Karpas-422 (cell line): ENCODE results near the gene GJC3. TPM values are rescaled to one million over a fixed set of nuclear protein-coding genes. Genes with fewer than 3 reads are reported as not detected.
A peak's percentile ranks its signal among the peaks of the same experiment; 100 is the strongest.
"Not testable (repeated sequence)": the region's sequence is repeated elsewhere in the genome, so short reads cannot be mapped to it uniquely, and the experiment has no call there.

Experiments used
- DNase-seq: peaks from one replicate; pipeline ENCODE4 v3.0.0-alpha.2; 2015
- H2AFZ ChIP-seq: fragments of 200-600 bp; sonication (generic); 2 replicates; pipeline ENCODE4 v1.6.1; 2014; ENCODE audit warnings: antibody characterized with exemption, low read length, mixed read lengths
- H3K27ac ChIP-seq: fragments of 200-600 bp; sonication (generic); 2 replicates; pipeline ENCODE4 v1.5.1; 2014; ENCODE audit warnings: mild to moderate bottlenecking, low read length, moderate library complexity
- H3K27me3 ChIP-seq: fragments of 200-600 bp; sonication (generic); 2 replicates; pipeline ENCODE4 v1.6.1; 2014; ENCODE audit warnings: low read length, mixed read lengths
- H3K36me3 ChIP-seq: fragments of 200-600 bp; sonication (generic); 2 replicates; pipeline ENCODE4 v1.6.1; 2014; ENCODE audit warnings: low read length, mixed read lengths; ENCODE audit not compliant: insufficient read depth
- H3K4me1 ChIP-seq: fragments of 200-600 bp; sonication (generic); 2 replicates; pipeline ENCODE4 v1.6.1; 2014; ENCODE audit warnings: mild to moderate bottlenecking, low read length, mixed read lengths
- H3K4me2 ChIP-seq: fragments of 200-600 bp; sonication (generic); 2 replicates; pipeline ENCODE4 v1.6.1; 2014; ENCODE audit warnings: low read length, low read depth, mild to moderate bottlenecking; ENCODE audit not compliant: poor library complexity, severe bottlenecking
- H3K4me3 ChIP-seq: fragments of 200-600 bp; sonication (generic); 2 replicates; pipeline ENCODE4 v1.5.1; 2014; ENCODE audit warnings: mild to moderate bottlenecking, antibody characterized with exemption, low read length, mixed read lengths
- H3K79me2 ChIP-seq: fragments of 200-600 bp; sonication (generic); 2 replicates; pipeline ENCODE4 v1.6.1; 2014; ENCODE audit warnings: mild to moderate bottlenecking, low read length, mixed read lengths
- H3K9ac ChIP-seq: fragments of 200-600 bp; sonication (generic); 2 replicates; pipeline ENCODE4 v1.6.0; 2014; ENCODE audit warnings: low read length
- H3K9me2 ChIP-seq: fragments of 200-600 bp; sonication (generic), shearing (Covaris generic); replicated peaks from 2 replicates; pipeline ENCODE4 v1.6.0; 2014; ENCODE audit warnings: mild to moderate bottlenecking, low read length, moderate library complexity; ENCODE audit not compliant: insufficient read depth
- H3K9me3 ChIP-seq: fragments of 300-700, 200-600 bp; sonication (generic); 2 replicates; pipeline ENCODE4 v1.6.1; 2014; ENCODE audit warnings: low read length, mixed read lengths
- H4K20me1 ChIP-seq: fragments of 200-600 bp; sonication (generic); 2 replicates; pipeline ENCODE4 v1.6.1; 2014; ENCODE audit warnings: mild to moderate bottlenecking, antibody characterized with exemption, low read length, low read depth; ENCODE audit not compliant: insufficient read depth
- total RNA-seq: library from RNA; depleted of rRNA; stranded (reverse); fragments of >200 nt; shearing (Covaris generic); gene quantifications from 2 replicates; pipeline ENCODE4 v1.2.3, GENCODE V29; 2014; ENCODE audit warnings: low replicate concordance

Gene GJC3
- total RNA-seq, 1 experiment from 2014 or later, result not detected

- H2AFZ ChIP-seq, result peak overlapping the region; percentile 83; the same call in 1 of the 2 replicates
- no peak overlapping the region for H3K9ac ChIP-seq
- H3K4me1 ChIP-seq, result peaks cover 32% of the 10 kb centered on the region
- peak overlapping the region; percentile 54; the same call in 1 of the 2 replicates for H3K4me3 ChIP-seq
- no peaks in the 10 kb centered on the region for H4K20me1 ChIP-seq
- H3K36me3 ChIP-seq, result no peaks in the 10 kb centered on the region
- no peaks in the 10 kb centered on the region for H3K79me2 ChIP-seq
- DNase-seq, result no peak
- H3K27me3 ChIP-seq, result no peaks in the 10 kb centered on the region
- no peaks in the 10 kb centered on the region for H3K9me3 ChIP-seq
- H3K9me2 ChIP-seq, result no peaks in the 10 kb centered on the region
- H3K27ac ChIP-seq, result peak overlapping the region; percentile 50; the same call in 1 of the 2 replicates
- H3K4me2 ChIP-seq, result peak overlapping the region; percentile 62
These were observed 15.2 kb upstream of the GJC3 start for GRCh38 chr7:99944497-99945070.

GRCh38 chr7:99943641-99944496, 14.4 kb upstream of the GJC3 start:
- Histone ChIP-seq H2AFZ (peak overlapping the region; percentile 83; the same call in 1 of the 2 replicates), H3K36me3 (no peaks in the 10 kb centered on the region), H4K20me1 (no peaks in the 10 kb centered on the region), H3K4me2 (peak overlapping the region; percentile 62), H3K4me1 (peaks cover 25% of the 10 kb centered on the region), H3K9ac (peak overlapping the region; percentile 31; the same call in 1 of the 2 replicates), H3K9me3 (no peaks in the 10 kb centered on the region), H3K27me3 (no peaks in the 10 kb centered on the region), H3K27ac (peak overlapping the region; percentile 75), H3K4me3 (peak overlapping the region; percentile 54), H3K79me2 (no peaks in the 10 kb centered on the region), H3K9me2 (no peaks in the 10 kb centered on the region)
- DNase-seq, result peak; percentile 82

- Histone ChIP-seq H3K27ac (no peak overlapping the region), H2AFZ (no peak overlapping the region), H3K79me2 (no peaks in the 10 kb centered on the region), H3K4me3 (no peak overlapping the region), H3K9ac (no peak overlapping the region), H3K4me1 (peaks cover 14% of the 10 kb centered on the region), H3K9me3 (no peaks in the 10 kb centered on the region), H3K9me2 (no peaks in the 10 kb centered on the region), H3K4me2 (no peak overlapping the region), H3K27me3 (no peaks in the 10 kb centered on the region), H4K20me1 (no peaks in the 10 kb centered on the region), H3K36me3 (no peaks in the 10 kb centered on the region)
- DNase-seq, result no peak
These were observed 8.9 kb upstream of the GJC3 start for GRCh38 chr7:99938296-99938695.

GRCh38 chr7:99935009-99935408, 5.6 kb upstream of the GJC3 start:
- peak; percentile 61 for DNase-seq
- Histone ChIP-seq H2AFZ (peak overlapping the region; percentile 1; the same call in 1 of the 2 replicates), H3K4me2 (peak overlapping the region; percentile 24), H3K4me1 (peaks cover 13% of the 10 kb centered on the region)
- H4K20me1 ChIP-seq, H3K79me2 ChIP-seq, H3K9me2 ChIP-seq, H3K9ac ChIP-seq, H3K9me3 ChIP-seq, H3K36me3 ChIP-seq, H3K27me3 ChIP-seq, H3K27ac ChIP-seq, H3K4me3 ChIP-seq: not testable (repeated sequence)

GRCh38 chr7:99930376-99930775, 956 bp upstream of the GJC3 start:
- no peaks in the 10 kb centered on the region for H3K9me3 ChIP-seq
- H3K27ac ChIP-seq, result no peak overlapping the region
- no peak overlapping the region for H2AFZ ChIP-seq
- H3K9me2 ChIP-seq, result no peaks in the 10 kb centered on the region
- no peak for DNase-seq
- H3K79me2 ChIP-seq, result no peaks in the 10 kb centered on the region
- no peaks in the 10 kb centered on the region for H3K27me3 ChIP-seq
- H3K4me1 ChIP-seq, result peaks cover 23% of the 10 kb centered on the region
- no peak overlapping the region for H3K4me3 ChIP-seq
- H3K9ac ChIP-seq, result no peak overlapping the region
- H3K36me3 ChIP-seq, result no peaks in the 10 kb centered on the region
- no peaks in the 10 kb centered on the region for H4K20me1 ChIP-seq
- no peak overlapping the region for H3K4me2 ChIP-seq

- no peaks in the 10 kb centered on the region for H3K27me3 ChIP-seq
- no peaks in the 10 kb centered on the region for H3K9me3 ChIP-seq
- H2AFZ ChIP-seq, result peak overlapping the region; percentile 18; the same call in 1 of the 2 replicates
- H3K4me2 ChIP-seq, result peak overlapping the region; percentile 61
- H3K4me3 ChIP-seq, result peak overlapping the region; percentile 38; the same call in 1 of the 2 replicates
- no peak overlapping the region for H3K9ac ChIP-seq
- H3K9me2 ChIP-seq, result no peaks in the 10 kb centered on the region
- H3K4me1 ChIP-seq, result peaks cover 16% of the 10 kb centered on the region
- no peaks in the 10 kb centered on the region for H3K79me2 ChIP-seq
- H3K36me3 ChIP-seq, result no peaks in the 10 kb centered on the region
- H3K27ac ChIP-seq, result no peak overlapping the region
- H4K20me1 ChIP-seq, result no peaks in the 10 kb centered on the region
- no peak for DNase-seq
These were observed 272 bp upstream of the GJC3 start for GRCh38 chr7:99929730-99930053.

GRCh38 chr7:99928188-99928587, 1.2 kb downstream of the GJC3 start:
- Histone ChIP-seq H3K9me3 (no peaks in the 10 kb centered on the region), H3K79me2 (no peaks in the 10 kb centered on the region), H3K4me3 (no peak overlapping the region), H3K36me3 (no peaks in the 10 kb centered on the region), H2AFZ (no peak overlapping the region), H3K4me1 (peaks cover 12% of the 10 kb centered on the region), H4K20me1 (no peaks in the 10 kb centered on the region), H3K27me3 (no peaks in the 10 kb centered on the region), H3K27ac (no peak overlapping the region), H3K4me2 (no peak overlapping the region), H3K9me2 (no peaks in the 10 kb centered on the region), H3K9ac (no peak overlapping the region)
- DNase-seq, result no peak

GRCh38 chr7:99927536-99927935, 1.9 kb downstream of the GJC3 start:
- Histone ChIP-seq H3K4me2 (no peak overlapping the region), H3K27ac (no peak overlapping the region), H3K36me3 (no peaks in the 10 kb centered on the region), H3K9me3 (no peaks in the 10 kb centered on the region), H2AFZ (no peak overlapping the region), H3K4me1 (peaks cover 12% of the 10 kb centered on the region), H3K9me2 (no peaks in the 10 kb centered on the region), H4K20me1 (no peaks in the 10 kb centered on the region), H3K27me3 (no peaks in the 10 kb centered on the region), H3K4me3 (no peak overlapping the region), H3K79me2 (no peaks in the 10 kb centered on the region), H3K9ac (no peak overlapping the region)
- DNase-seq, result no peak
